Measurements from ENCODE around the gene SRSF3.

SRSF3 gene

GRCh38 chr6:36625158-36625919, 31.2 kb downstream of the SRSF3 start:
- Histone ChIP-seq H3K27ac (peak overlapping the region; percentile 81 to 83), H3K4me3 (no peak overlapping the region)
- peak; percentile 83 for DNase-seq (ENCODE audit: low spot score)
- TF ChIP-seq, protein P1, sequence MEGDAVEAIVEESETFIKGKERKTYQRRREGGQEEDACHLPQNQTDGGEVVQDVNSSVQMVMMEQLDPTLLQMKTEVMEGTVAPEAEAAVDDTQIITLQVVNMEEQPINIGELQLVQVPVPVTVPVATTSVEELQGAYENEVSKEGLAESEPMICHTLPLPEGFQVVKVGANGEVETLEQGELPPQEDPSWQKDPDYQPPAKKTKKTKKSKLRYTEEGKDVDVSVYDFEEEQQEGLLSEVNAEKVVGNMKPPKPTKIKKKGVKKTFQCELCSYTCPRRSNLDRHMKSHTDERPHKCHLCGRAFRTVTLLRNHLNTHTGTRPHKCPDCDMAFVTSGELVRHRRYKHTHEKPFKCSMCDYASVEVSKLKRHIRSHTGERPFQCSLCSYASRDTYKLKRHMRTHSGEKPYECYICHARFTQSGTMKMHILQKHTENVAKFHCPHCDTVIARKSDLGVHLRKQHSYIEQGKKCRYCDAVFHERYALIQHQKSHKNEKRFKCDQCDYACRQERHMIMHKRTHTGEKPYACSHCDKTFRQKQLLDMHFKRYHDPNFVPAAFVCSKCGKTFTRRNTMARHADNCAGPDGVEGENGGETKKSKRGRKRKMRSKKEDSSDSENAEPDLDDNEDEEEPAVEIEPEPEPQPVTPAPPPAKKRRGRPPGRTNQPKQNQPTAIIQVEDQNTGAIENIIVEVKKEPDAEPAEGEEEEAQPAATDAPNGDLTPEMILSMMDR (IDR thresholded peaks at IDR 0.05) = no peak

GRCh38 chr6:36626636-36627035, 32.5 kb downstream of the SRSF3 start:
- peak; percentile 46 for DNase-seq (ENCODE audit: low spot score)
- Histone ChIP-seq H3K4me3 (no peak overlapping the region), H3K27ac (peak overlapping the region; percentile 71 to 90)
- TF ChIP-seq, protein P1 (IDR thresholded peaks at IDR 0.05) = no peak

GRCh38 chr6:36627141-36627540, 33.0 kb downstream of the SRSF3 start:
- H3K27ac ChIP-seq = peak overlapping the region; percentile 71 to 90
- no peak for DNase-seq (ENCODE audit: low spot score)
- TF ChIP-seq, protein P1 (IDR thresholded peaks at IDR 0.05) = no peak
- no peak overlapping the region for H3K4me3 ChIP-seq

GRCh38 chr6:36627801-36628246, 33.7 kb downstream of the SRSF3 start:
- TF ChIP-seq, protein P1 (IDR thresholded peaks at IDR 0.05) = no peak
- DNase-seq (ENCODE audit: low spot score) = peak; percentile 85
- H3K27ac ChIP-seq = peak overlapping the region; percentile 71 to 90
- H3K4me3 ChIP-seq = no peak overlapping the region

DNA sequence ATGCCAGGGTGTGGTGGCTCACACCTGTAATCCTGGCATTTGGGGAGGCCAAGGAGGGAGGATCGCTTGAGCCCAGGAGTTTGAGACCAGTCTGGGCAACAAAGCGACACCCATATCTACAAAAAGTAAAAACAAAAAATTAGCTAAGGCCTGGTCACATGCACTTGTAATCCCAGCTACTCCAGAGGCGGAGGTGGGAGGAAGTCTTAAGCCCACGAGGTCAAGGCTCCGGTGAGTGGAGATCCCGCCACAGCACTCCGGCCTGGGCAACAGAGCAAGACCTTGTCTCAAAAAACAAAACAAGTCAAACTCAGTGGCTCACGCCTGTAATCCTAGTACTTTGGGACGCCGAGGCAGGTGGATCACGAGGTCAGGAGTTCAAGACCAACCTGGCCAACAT, 35.6 kb downstream of the SRSF3 start:
- Histone ChIP-seq H3K4me3 (no peak overlapping the region), H3K27ac (peak overlapping the region; percentile 86 to 90)
- DNase-seq (ENCODE audit: low spot score) = no peak
- TF ChIP-seq, protein P1 (IDR thresholded peaks at IDR 0.05) = no peak

DNA sequence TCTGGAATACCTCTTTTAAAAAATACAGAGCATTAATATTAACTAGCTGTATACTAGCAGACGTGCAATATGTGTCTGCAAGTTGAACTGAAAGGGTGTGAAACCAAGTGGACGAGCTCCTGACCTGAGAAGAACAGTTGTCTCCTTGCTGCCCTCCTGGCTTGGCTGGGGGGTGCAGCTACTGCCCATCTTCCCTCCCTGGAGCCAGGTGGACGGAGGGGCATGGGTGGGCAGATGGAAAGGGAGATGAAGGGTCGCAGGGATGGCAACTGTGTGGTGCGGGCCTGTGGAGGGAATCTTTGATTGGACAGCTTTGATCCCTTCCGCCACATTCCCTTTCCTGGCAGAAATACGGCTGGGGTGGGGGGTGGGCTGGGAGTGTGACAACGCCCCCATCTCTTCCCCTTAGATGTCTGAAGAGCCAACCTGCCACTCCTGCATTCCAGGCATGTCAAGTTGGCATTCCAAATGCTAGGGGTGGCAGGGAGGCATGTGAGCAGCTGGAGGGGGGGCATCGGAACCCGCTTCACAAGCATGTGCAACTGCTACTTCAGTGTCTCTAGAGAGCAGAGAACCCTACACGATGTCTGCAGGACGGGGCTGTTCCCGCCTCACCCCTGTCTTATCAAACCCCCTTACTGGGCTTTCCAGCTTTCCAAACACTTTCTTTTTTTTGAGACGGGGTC, 37.3 kb downstream of the SRSF3 start:
- TF ChIP-seq, protein P1 (IDR thresholded peaks at IDR 0.05) = no peak
- DNase-seq (ENCODE audit: low spot score) = no peak
- H3K4me3 ChIP-seq = no peak overlapping the region
- no peak overlapping the region for H3K27ac ChIP-seq
